Stimulated activated CD4-positive, alpha-beta T cell treated with anti-CD3 and anti-CD28 coated beads, Interleukin-2, amount 100 ng/mL, for 4 hours (primary cell): ENCODE results near the gene CORO7.
A peak's percentile ranks its signal among the peaks of the same experiment; 100 is the strongest.
"Not testable (repeated sequence)": the region's sequence is repeated elsewhere in the genome, so short reads cannot be mapped to it uniquely, and the experiment has no call there.

Experiments
- DNase-seq: peaks from one replicate; pipeline ENCODE4 v3.0.0-alpha.2; 2020; ENCODE audit warnings: low read depth

CORO7 gene

GRCh38 chr16:4336701-4337539, 79.5 kb downstream of the CORO7 start:
- no peak for DNase-seq

- DNase-seq: no peak
Measured at GRCh38 chr16:4334724-4335495, 81.5 kb downstream of the CORO7 start.

- DNase-seq: not testable (repeated sequence)
Measured at GRCh38 chr16:4333714-4334113, 82.7 kb downstream of the CORO7 start.

DNA sequence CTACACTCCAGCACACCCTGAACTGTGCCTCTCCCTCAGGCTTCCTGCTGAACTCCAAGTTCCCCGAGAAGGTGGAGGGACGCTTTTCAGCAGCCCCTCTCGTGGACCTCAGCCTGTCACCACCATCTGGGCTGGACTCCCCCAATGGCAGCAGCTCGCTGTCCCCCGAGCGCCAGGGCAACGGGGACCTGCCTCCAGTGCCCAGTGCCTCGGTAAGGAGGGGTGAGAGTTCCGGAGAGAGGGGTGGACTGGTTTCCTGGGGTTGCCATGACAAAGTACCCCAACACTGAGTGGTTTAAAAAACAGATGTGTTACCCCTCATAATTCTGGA, 83.1 kb downstream of the CORO7 start:
- no peak for DNase-seq

GRCh38 chr16:4332623-4333307, 83.6 kb downstream of the CORO7 start:
- no peak for DNase-seq

GRCh38 chr16:4332083-4332482, 84.3 kb downstream of the CORO7 start:
- no peak for DNase-seq

GRCh38 chr16:4330277-4330874, 86.0 kb downstream of the CORO7 start:
- DNase-seq: peak; percentile 46

DNA sequence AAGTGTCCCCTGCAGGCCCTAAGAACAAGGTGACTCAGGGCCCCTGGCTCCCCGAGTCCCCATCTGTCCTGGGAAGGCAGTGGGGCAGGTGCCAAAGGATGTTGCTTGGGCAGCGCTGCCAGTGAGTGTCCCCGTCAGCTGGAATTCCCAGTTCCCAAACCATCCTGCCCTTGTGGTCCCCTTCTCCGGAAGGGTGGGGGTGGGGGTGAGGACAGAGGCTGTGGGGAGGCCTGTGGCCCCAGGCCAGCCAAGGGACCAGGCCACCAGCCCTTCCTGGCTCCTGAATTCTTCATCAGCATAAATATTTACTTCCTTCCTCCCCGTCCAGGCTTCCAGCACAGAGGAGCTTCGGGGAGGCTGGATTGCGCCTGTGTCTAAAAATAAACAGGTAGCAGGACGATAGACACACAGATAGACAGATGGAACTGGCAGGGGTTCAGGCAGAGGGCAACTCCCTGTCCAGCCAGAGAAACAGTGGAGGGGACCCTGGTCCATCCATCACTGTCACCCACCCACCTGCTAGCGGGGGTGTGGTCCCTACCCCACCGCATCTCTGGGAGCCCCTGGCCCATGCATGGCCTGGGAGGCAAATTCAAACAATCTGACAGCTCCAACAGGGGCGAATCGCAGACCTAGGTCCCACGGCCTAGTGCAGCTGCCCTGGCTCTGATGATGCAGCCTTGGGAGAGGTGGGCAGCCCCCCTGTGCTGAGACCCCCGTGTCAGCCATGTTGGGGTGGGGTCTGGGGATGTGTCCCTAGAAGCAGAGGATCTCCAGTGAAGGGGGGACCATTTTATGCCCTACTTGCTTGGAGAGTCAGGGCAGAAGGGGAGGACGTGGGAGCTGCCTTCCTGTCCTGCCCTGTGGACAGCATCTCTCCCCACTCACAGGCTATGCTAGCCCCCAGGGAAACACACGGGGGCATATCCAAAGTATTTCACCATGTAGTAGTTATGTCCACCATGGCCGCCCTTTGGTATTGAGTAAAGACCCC, 87.3 kb downstream of the CORO7 start:
- no peak for DNase-seq

DNA sequence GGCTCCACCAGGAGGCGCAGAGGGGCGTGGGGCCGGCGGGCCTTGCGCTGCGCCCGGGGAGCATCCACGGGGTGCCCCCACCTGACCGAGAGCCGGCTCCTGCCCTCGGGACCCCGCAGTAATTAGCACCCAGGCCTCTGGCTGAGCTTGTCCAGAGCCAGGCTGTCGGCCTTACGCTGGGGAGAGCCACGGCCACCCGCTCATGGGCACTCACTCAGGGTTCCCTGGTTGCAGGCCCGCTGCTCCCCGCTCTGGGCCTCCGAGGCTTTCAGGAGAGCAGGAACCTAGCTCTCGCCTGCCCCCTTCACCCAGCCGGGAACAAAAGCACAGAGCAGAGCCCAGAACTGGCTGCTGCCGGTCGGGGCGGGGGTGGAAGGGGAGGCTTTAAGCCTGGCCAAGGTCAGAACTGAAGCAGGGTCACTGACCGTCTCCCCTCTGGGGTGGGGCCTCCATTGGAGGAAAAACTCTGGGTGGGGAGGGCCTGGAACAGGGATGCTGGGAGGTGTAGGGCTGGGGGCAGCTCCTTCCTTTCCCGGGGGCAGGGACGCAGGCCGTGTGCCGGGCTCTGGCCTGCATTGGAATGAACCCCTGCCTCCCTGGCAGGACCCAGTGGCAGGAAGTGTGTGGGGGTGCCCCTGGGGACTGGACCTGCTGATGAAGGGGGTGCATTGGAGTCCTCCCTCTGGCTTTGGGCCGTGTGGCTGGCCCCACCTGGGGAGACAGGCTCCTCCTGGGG, 88.2 kb downstream of the CORO7 start:
- no peak for DNase-seq

DNA sequence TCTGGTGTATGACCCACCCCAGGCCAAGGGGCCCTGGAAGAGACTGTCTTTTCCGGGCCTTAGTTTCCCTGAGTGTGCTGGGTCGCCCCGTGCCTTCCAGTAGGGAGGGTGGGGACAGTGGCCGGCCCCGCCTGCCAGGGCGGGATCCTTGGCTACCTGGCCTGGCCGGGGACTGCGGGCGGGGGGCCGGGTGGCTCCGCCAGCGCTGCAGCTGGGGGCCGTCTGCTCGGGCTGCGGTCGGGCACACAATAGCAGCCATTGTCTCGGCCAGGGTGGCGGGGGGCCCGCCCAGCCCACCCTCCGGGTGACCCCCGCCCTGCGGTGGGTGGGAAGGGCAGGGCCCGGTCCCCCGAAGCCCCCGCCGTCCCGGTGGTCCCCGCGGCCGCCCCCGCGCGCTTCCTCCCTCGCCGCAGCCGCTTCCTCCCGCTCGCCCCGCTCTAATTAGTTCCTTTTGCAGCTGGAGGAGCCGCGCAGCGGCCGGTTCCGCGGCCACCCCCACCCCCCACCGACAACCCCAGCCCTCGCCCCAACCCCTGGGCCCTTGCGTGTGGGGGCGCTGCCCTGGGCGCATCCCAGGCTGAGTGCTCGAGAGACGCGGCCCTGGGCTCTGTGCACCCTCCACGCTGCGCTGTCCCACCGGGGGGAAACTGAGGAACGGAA, 88.9 kb downstream of the CORO7 start:
- DNase-seq: no peak

DNA sequence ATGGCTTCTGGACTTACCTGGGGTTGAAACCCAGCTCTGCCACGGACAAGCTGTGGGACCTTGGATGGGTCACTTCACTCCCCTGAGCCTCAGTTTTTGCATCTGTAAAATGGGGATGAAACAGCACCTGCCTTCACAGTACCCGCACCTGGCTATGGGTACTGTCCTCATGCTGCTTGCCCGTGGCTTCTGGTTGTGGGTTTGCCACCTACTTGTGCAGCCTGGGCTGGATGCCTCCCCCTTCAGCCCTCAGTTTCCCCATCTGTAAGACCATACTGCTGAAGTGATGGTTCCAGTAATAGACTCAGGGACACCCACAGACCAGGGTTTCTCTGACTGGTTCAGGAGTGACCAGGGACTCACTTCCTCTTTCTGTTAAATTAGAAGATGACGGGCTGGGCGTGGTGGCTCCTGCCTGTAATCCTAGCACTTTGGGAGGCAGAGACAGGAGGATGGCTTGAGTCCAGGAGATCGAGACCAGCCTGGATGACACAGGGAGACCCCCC, 91.1 kb downstream of the CORO7 start:
- no peak for DNase-seq

DNA sequence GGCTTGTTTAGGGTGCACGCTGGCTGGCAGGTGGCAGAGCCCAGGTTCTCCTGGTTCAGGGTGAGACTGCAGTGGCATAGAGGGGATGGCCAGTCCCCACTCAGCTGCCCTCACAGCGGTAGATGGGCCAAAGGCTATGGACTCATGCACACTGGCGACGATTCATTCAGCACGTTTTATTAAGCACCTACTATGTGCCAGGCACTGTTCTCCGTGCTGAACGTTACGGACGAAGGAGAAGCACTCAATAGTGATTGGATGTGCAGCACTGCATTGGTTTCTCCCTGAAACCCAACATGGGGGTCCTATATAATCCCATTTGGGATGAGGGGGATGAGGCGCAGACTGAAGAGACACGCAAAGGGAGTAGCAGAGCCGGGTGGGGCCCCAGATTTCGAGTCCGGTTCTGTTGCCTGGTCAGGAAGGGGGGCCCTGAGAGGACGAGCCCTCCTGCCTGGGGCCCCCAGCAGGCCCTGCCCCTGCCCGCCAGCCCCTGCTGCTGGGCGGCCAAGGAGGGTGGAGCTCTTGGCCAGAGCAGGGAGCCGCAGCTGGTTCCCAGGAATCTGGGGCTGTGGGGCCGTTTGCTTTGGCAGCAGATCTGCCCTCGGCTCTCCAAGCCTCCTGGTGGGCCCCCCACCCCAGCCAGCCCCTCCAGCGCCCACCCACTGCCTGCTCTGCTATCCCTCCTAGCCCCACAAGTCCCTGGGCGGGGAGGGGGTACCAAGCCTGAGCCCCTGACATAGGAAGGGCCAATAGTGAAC, 91.7 kb downstream of the CORO7 start:
- no peak for DNase-seq

DNA sequence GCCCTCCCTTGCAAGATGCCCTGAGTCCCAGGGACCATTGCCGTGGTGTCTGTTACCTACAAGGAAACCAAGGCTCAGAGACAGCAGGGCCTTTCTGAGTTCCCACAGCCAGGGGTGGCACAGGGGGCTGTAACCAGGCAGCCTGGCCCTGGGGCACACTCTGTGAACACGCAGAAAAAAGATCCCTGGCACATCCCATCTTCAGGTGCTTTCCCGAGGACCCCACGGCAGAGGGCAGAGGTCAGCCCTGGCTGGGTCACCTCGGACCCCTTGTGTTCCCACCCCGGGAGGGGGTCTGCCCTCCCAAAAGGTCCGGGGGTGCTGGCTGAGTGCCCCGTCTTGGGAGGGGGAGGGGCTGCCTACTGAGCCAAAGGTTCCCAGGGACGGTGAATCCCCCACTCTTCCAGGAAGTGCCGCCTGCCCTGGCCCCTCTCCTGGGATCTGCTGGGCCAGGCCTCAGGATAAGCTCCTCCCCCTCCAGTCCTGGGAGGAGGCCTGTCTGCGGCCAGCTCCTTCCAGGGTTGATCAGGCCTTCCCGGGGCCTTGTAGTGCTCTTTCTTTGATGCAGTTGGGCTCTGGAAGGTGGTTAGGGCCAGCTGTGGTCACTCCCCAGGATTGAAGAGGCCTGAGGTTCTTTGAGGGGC, 92.4 kb downstream of the CORO7 start:
- no peak for DNase-seq

DNA sequence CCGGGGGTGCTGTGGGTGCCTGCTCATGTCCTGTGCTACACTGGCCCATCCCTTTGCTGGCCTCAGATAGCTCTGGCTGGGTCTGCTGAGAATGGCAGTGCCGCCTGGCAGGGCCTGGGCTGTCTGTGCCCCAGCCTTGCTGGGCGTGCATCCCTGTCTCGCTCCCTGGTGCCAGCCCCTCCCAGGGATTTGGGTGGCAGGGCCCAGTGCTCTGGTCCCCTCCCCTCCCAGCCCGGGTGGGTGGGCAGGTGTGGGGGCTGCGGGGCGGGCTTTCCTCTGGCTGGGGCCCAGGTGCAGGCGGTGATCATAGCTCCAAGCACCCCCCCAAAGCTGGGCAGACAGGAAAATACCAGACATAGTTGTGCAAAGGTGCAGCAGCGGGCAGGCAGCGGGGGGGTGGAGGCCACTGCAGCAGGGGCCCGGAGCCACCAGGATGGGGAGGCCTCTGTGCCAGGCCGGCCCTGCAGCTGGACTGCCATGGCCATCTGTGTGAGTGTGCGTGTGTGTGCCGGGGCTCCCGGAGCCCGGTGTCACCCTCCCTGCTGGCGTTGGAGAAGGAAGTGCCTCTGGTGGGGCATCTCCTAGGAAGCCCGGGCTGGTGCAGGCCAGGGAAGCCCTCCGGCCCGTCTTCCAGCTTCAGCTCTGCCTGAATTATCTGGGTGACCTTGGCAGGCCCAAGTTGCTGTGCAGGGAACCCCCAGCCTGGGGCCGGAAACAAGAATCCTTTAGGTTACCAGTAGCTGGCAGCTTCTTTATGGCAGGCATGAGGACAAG, 93.1 kb downstream of the CORO7 start:
- DNase-seq: no peak

- DNase-seq: no peak
Measured at GRCh38 chr16:4322121-4323052, 94.0 kb downstream of the CORO7 start.

- DNase-seq: no peak
Measured at GRCh38 chr16:4321286-4322120, 94.9 kb downstream of the CORO7 start.
